ENCODE results near the gene C19orf47. TPM values are rescaled to one million over a fixed set of nuclear protein-coding genes. Genes with fewer than 3 reads are reported as not detected.
A peak's percentile ranks its signal among the peaks of the same experiment; 100 is the strongest.

Gene C19orf47
- polyA plus RNA-seq, 10 donors: 44.0 to 71.9 (median 60.8) TPM

DNA sequence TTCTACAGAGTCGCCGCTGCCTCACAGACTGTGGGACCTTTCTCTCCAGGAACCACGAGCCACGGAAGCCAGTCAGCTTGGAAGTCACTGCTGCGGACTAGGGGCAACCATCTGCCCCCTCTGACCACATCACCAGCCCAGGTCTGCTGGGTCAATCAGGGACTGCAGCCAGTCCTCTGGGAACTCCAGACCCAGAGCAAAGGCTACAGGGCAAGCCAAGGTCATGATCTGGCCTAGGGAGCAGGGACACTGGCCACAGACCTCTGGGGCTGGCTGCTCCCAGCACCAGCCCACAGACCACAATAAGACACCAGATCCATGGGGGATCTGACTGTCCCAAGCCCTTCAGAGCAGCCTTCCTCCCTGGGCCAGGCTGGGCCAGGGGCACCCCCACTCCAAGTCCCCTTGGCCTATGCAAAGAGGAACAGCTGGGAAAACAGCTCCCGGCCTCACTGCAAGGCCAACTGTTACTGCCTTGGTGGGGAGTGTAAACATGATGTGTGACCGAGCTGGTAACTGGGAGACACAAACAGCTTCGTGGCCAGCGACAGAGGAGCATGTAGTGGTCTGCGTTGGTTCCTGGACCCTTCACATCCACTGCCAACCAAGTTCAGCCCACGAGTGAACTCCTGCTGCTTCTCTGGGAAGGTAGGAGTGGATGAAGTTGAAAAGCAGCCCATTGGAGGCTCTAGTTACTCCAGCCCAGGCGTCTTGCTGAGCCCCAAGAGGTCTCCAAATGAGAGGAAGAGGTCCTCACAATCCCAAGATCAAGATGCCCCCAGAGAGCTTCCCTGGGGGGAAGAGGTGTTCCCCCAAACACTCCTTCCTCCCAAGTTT, 64.6 kb downstream of the C19orf47 start:
- peak; percentile 43 to 62 (median 56) for DNase-seq

DNA sequence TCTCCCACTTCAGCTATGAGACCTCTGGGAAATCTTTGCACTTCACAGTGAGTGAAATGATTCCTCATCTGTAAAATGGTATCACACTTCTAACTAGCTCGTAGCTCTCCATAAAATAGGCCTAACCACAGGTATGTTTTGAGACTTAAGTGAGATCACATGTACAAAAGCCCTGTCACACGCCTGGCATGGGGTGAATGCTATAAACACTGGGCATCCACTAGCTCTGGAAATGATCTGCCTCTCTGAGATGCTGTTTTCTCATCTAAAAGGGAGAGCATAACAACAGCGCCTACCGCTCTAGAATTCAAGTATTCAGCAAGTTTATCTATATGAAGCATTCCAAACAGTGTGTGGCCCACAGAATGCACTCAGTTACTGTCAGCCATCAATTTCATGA, 65.3 kb downstream of the C19orf47 start:
- DNase-seq: no peak

- DNase-seq: no peak
These were observed 66.0 kb downstream of the C19orf47 start for GRCh38 chr19:40282209-40282580.

DNA sequence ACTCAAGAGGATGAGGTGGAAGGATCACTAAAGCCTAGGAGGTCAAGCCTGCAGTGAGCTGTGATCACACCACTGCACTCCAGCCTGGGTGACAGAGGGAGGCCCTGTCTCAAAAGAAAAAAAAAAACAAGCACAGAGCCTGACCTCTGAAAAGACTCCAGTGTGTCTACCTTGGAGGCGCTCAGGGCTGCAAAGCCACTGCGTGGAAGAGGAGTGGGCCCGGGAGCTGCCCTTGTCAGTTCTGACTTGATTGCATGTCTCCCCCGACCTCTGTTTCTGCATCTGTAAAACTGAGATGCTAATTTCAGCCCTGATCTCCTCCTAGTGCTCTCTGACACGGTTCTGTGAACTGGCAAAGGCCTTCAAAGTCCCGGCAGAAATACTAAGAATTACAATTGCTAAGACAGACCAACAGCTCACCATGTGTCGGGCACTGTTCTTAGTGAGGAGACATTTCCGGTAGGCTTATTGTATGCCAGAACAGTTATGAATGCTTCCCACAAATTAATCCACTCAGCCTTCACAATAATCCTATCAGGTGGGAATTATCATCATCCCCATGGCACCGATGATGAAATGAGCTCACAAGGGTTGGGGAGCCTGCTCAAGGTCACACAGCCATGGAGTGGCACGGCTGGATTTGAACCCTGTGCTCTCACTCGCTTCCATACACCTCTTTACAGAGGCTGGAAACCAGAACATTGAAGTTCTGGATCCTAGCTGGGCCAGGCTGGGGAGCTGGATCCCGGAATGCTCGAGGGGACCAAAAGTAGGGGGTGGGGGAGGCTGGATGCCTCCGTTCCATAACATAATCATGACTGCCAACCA, 66.6 kb downstream of the C19orf47 start:
- no peak for DNase-seq

GRCh38 chr19:40280608-40281221, 67.5 kb downstream of the C19orf47 start:
- DNase-seq: no peak

DNA sequence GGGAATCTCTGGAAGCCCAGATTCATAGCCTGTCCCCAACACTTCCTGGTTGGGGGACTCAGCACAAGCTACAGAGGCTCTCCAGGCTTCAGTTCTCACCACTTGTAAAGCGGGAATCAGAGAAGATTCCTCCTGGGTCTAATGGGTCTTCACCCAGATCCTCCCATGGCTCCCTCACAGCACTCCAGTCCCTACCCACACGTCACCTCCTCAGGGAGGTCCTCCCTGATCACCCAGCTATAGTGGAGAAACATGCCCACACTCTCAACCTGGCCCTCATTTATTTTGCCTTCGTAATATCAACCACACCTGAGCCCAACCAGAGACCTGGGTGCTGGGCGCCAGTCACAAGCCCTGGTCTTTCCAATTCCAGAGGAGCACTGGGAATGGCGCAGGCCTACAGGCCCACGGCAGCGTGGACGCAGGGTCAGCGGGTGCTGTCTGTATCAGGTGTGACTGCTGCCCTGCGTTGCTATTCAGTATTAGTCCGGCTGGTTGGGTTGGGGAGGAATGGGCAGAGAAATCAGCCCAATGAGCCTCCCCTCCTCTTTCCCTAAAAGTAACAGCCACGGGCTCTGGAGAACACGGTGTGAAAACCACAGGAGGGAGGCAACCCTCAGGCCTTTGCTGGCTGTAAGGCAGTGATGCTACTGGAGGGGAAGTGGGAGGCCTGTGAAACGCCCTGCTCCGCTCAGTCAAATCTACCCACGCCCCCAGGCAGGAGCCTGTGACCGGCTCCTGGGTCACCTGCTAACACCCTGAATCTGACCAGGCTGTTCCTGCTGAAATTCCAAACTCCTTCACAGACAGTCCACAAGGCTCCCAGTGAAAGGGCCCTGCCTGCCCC, 68.2 kb downstream of the C19orf47 start:
- no peak for DNase-seq

GRCh38 chr19:40279120-40279551, 69.1 kb downstream of the C19orf47 start:
- DNase-seq: peak; percentile 73 to 96 (median 89)

DNA sequence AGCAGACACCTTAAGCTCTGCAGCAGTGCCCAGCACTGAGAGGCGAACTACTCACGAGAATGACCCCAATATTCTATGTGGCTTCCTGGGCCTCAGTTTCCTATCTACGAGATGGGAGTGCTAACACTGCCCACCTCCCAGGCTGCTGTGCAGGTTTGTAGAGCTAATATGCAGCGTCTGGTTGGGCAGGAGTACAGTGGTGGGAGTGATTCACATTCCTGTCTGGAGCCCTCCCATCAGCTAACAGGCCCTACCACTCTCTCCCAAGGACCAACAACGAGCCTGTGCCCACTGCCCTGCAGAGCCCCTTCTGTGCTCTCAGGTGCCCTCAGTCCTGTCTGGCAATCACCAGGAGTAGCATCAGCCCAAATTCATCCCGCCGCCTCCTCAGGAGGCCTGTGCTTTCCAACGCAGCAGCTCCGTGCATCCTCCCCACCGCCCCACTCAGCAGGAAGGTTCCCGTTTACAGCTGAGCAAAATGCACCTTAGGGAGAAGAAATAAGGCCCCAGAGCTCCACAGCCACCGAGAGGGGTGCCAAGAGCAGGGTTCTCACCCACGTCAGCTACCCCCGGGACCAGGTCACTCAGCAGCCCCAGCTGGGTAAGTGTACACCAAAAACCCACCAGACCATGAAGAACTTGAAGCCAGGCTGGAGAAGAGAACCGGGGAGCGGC, 69.7 kb downstream of the C19orf47 start:
- peak in 1 of 3 donors; percentile 67 for DNase-seq

GRCh38 chr19:40277356-40278059, 70.7 kb downstream of the C19orf47 start:
- DNase-seq: no peak

DNA sequence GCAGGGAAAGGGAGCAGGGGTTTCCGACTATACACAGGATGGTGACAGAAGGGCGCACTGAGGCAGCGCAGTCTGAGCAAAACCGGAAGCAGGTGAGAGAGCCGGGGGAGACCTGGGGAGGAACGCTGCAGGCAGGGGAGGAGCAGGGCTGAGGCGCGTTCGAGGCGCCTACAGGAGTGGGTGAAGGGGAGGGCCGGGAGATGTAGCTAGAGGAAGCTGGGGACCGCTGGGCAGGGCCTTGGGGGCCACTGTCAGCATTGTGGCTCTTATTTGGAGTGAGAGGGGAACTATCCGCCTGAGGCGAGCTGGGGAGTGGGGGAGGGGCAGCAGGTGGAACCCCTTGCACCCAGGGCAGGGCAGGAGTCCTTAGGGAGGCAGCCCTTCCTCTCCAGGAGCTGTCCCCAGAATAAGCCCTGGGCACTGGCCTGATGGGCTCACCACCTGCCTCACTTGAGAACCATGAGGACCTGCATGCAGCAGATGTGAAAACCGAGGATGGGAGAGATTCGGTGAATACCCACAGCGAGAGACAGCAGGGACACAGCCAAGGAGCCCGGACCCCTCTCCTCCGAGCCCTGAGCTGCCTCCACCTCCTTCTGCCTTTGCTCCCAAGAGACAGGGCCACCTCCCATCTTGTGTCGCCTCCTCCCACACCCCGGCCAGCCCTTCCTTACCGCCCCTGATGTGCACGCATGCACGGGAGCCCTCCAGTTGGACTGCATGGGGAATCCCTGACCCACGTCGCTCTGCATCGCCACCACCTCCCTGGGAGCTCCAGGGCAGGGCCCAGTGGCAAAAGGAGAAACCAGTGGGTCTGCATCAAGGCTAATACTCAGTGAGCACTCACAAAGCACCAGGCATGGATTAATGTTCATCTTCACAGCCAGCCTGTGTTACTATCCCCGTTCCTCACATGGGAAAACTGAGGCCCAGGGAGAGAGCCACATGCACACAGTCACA, 73.3 kb downstream of the C19orf47 start:
- no peak for DNase-seq

- DNase-seq: no peak
These were observed 74.5 kb downstream of the C19orf47 start for GRCh38 chr19:40273469-40274360.

DNA sequence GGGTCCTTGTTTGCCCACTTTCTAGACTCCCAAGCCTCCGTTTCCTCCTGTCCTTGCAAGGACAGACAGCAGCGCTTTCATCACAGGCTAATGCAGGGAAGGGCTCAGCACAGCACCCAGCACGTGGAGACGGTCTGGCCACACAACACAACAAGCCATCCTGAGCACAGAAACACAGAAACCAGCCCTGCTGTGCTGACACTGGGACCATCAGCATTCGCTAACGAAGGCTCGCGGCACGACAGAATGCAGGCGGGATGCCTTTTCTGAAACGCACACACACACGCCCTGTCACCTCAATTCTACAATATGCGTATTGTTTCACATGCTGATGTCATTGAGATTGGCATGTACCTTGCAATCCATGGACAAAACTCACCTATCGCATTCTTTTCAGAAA, 75.9 kb downstream of the C19orf47 start:
- no peak for DNase-seq

DNA sequence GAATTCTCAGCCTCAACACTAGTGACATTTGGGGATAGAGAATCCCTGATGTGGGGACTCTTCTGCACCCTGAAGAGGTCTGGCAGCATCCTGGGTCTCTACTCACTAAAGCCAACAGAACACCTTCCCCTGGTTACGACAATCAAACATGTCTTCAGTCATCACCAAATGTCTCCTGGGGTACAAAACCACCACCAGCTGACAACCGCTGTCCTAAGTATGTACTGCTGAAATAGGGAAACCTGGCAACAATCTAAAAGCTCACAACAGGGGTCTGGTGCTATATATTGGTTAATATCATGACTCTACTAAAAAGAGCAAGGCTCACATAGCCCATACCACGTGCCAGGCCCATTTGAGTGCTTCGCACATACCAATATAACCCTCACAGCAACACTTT, 76.5 kb downstream of the C19orf47 start:
- no peak for DNase-seq

- no peak for DNase-seq
These were observed 77.7 kb downstream of the C19orf47 start for GRCh38 chr19:40270362-40271089.
